Gastrocnemius medialis (tissue), 4 donors: Measurements from ENCODE around the gene CH25H. TPM values are rescaled to one million over a fixed set of nuclear protein-coding genes. Genes with fewer than 3 reads are reported as not detected.

Source experiments
- ATAC-seq, 2 donors: fragments of 150-250 bp; one replicate each; pipeline ENCODE4 v1.9.1; 2016
- DNase-seq, 2 donors: peaks; one replicate each; pipeline ENCODE4 v3.0.0-alpha.2; 2019
- H3K27ac ChIP-seq, 4 donors: fragments of 200-600 bp; sonication (generic); 1 replicate in 1 of 4; 2 replicates in 3 of 4; pipeline ENCODE4 v1.5.1; 2016 to 2018; ENCODE audit warnings: mild to moderate bottlenecking in 2 of 4, moderate library complexity in 1 of 4
- H3K27me3 ChIP-seq, 3 donors: fragments of 200-600 bp; sonication (generic) in 2 of 3; 1 replicate in 1 of 3; 2 replicates in 2 of 3; pipeline versions ENCODE4 v1.5.1 to v1.6.0; 2016 to 2019; ENCODE audit warnings: mild to moderate bottlenecking in 1 of 3, moderate library complexity in 1 of 3
- H3K36me3 ChIP-seq, 2 donors: fragments of 200-600 bp; sonication (generic) in 1 of 2; one replicate each; pipeline ENCODE4 v1.5.1; 2017 to 2018
- H3K4me1 ChIP-seq, 2 donors: fragments of 200-600 bp; sonication (generic) in 1 of 2; one replicate each; pipeline ENCODE4 v1.5.1; 2016 to 2017; ENCODE audit warnings: mild to moderate bottlenecking in 2 of 2
- H3K4me3 ChIP-seq, 4 donors: fragments of 200-600 bp; sonication (generic) in 3 of 4; 1 replicate in 1 of 4; 2 replicates in 3 of 4; pipeline ENCODE4 v1.5.1; 2016 to 2019; ENCODE audit warnings: mild to moderate bottlenecking in 2 of 4
- H3K9me3 ChIP-seq, 3 donors: fragments of 200-600 bp; sonication (generic) in 2 of 3; 1 replicate in 1 of 3; 2 replicates in 2 of 3; pipeline ENCODE4 v1.5.1; 2016 to 2019
- CTCF ChIP-seq, 5 experiments: fragments of 450-650 bp in 3 of 5; fragments of 200-600 bp in 2 of 5; sonication (generic) in 2 of 5; IDR thresholded peaks in 4 of 5; conservative IDR thresholded peaks in 1 of 5; 1 replicate in 4 of 5; 2 replicates in 1 of 5; pipeline ENCODE4 v1.5.1; 2016 to 2019; ENCODE audit warnings: antibody characterized with exemption in 5 of 5, mild to moderate bottlenecking in 3 of 5, moderate library complexity in 3 of 5
- POLR2A ChIP-seq, 2 donors: fragments of 450-650 bp; IDR thresholded peaks; one replicate each; pipeline ENCODE4 v1.6.1; 2017; ENCODE audit warnings: antibody characterized with exemption in 2 of 2, mild to moderate bottlenecking in 2 of 2, moderate library complexity in 2 of 2
- in situ Hi-C, 4 donors: fragments of 200-750 bp; cut with MboI; loops; one replicate each; pipeline versions ENCODE4 v1.15.0 to v1.8.0; 2017; ENCODE audit warnings: low sequenced_read_pairs in 4 of 4
- intact Hi-C: fragments of 100-400 bp; cut with DNase I; formaldehyde crosslinking; loops from one replicate; pipeline ENCODE4 v1.15.1; 2023; ENCODE audit warnings: low total_unique reads
- total RNA-seq, 4 donors: library from RNA; depleted of rRNA; stranded (reverse); fragments of >200 nt; gene quantifications; one replicate each; pipeline versions ENCODE4 v1.1.0 to v1.2.3, GENCODE V29; 2016

The CH25H gene
- total RNA-seq, 4 donors from 2014 or later: 0.85 to 1.1 TPM; not detected in 2

GRCh38 chr10:89240519-89240918 lies 33.4 kb upstream of the CH25H start:
- Histone ChIP-seq H3K4me3 (no peak overlapping the region), H3K36me3 (no peaks in the 10 kb centered on the region), H3K27me3 (no peaks in the 10 kb centered on the region), H3K9me3 (no peaks in the 10 kb centered on the region), H3K27ac (no peak overlapping the region), H3K4me1 (peaks cover 0 to 4% of the 10 kb centered on the region in 2 donors)
- ATAC-seq (no peak), DNase-seq (no peak)
- intact Hi-C loops (no loop called here), in situ Hi-C loops (no loop called here)
- TF ChIP-seq POLR2A (IDR thresholded peaks at IDR 0.05) (no peak), CTCF (IDR thresholded peaks at IDR 0.05 in 4 of 5, conservative IDR thresholded peaks at IDR 0.05 in 1 of 5) (no peak)

- Histone ChIP-seq H3K4me1 (peaks cover 0 to 4% of the 10 kb centered on the region in 2 donors), H3K27me3 (no peaks in the 10 kb centered on the region), H3K27ac (no peak overlapping the region), H3K4me3 (no peak overlapping the region), H3K9me3 (no peaks in the 10 kb centered on the region), H3K36me3 (no peaks in the 10 kb centered on the region)
- no peak for TF ChIP-seq POLR2A (IDR thresholded peaks at IDR 0.05)
- TF ChIP-seq CTCF (IDR thresholded peaks at IDR 0.05 in 4 of 5, conservative IDR thresholded peaks at IDR 0.05 in 1 of 5): no peak
- ATAC-seq (no peak), DNase-seq (no peak)
- intact Hi-C loops: no loop called here
- in situ Hi-C loops: no loop called here
These were observed 32.0 kb upstream of the CH25H start for GRCh38 chr10:89238956-89239644.

GRCh38 chr10:89237849-89238248 lies 30.7 kb upstream of the CH25H start:
- in situ Hi-C loops: no loop called here

GRCh38 chr10:89236226-89236797 lies 29.2 kb upstream of the CH25H start:
- Histone ChIP-seq H3K27me3 (no peaks in the 10 kb centered on the region), H3K9me3 (no peaks in the 10 kb centered on the region), H3K4me1 (no peaks in the 10 kb centered on the region), H3K36me3 (no peaks in the 10 kb centered on the region), H3K27ac (no peak overlapping the region), H3K4me3 (no peak overlapping the region)
- DNase-seq: no peak
- TF ChIP-seq POLR2A (IDR thresholded peaks at IDR 0.05) (no peak), CTCF (IDR thresholded peaks at IDR 0.05 in 4 of 5, conservative IDR thresholded peaks at IDR 0.05 in 1 of 5) (no peak)
- no peak for ATAC-seq
- in situ Hi-C loops (no loop called here), intact Hi-C loops (no loop called here)

More at GRCh38 chr10:89237849-89238248, 30.7 kb upstream of the CH25H start:
- H3K9me3 ChIP-seq: no peaks in the 10 kb centered on the region
- H3K4me1 ChIP-seq: peaks cover 0 to 4% of the 10 kb centered on the region in 2 donors
- H3K27me3 ChIP-seq: no peaks in the 10 kb centered on the region
- TF ChIP-seq POLR2A (IDR thresholded peaks at IDR 0.05): no peak
- TF ChIP-seq CTCF (IDR thresholded peaks at IDR 0.05 in 4 of 5, conservative IDR thresholded peaks at IDR 0.05 in 1 of 5): no peak
- DNase-seq (no peak), ATAC-seq (no peak)
- no peaks in the 10 kb centered on the region for H3K36me3 ChIP-seq
- intact Hi-C loops: no loop called here
- H3K4me3 ChIP-seq: no peak overlapping the region
- H3K27ac ChIP-seq: no peak overlapping the region
